ENCODE data around the gene ERC2.

Gene ERC2

GRCh38 chr3:55626279-55626665 lies 842.0 kb downstream of the ERC2 start:
- DNase-seq = no peak

- DNase-seq = no peak
Observed at GRCh38 chr3:55624238-55624637, 844.0 kb downstream of the ERC2 start.

- no peak for DNase-seq
Observed at GRCh38 chr3:55623786-55624185, 844.5 kb downstream of the ERC2 start.

GRCh38 chr3:55622733-55623132 lies 845.5 kb downstream of the ERC2 start:
- no peak for DNase-seq

DNA sequence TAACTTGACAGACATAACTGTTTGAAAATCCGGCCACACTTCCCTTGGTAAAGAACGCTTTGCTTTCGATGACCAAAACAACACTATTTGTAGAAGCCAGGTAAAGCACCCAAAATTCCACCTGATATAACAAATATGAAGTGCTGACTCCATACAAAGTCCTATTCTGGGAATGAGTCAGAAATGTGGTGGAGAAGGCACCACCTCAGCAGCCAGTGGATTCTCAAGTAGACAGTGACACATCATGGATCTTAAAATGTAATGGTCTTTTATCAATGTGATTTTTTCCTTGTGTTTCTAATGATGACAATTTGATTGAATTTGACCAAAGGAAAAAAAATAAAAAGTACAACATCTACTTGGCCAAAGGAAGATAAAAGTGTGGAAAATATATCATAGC lies 846.2 kb downstream of the ERC2 start:
- DNase-seq = no peak

DNA sequence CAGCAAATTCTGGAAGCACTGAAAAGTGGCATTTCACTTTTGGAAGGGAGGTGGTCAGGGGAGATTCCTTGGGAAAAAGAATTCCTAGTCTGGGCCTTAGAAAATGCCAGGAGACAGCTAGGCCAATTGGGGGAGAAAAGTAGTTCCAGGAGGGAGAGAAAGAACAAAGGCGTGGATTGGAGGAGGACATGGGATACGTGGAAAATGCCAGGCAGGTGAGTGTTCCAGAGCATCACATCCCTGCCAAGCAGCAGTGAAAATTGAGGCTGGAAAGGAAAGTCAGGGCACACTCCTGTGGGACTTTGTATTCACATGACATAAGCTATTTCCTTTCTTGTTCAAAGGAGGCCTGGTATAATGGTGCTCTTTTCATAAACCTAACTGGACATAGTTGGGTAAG lies 846.6 kb downstream of the ERC2 start:
- DNase-seq = no peak

GRCh38 chr3:55621026-55621422 lies 847.2 kb downstream of the ERC2 start:
- DNase-seq = no peak

DNA sequence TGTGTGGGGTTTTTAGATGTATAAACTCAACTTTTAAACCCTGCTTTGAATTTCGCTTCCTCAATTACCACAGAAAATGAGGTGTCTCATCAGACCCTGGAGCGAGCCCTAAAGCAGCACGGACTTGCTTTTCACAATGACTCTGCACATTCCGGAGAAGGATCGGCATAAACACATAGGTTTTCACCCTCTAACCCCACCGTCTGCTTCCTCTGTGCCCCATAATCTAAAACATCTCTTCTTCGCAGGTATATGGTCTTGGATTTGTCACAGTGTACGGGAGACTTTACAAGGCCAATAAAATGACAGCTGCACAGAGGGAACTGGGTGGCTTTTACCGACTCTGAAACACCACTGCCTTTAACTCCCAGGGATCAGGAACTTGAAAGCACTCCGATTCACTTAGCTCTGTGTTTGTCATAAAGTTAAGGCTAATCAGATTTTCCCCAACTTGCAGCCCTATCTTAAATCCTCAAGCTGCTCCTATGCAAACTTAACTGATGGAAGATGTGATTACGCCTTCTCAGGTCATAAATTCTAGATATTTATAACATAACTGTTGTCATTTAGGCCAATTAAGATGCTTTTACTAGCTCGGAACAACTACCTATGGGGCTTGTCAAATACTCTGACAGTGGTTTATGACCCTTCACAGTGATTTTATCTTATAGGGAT lies 847.8 kb downstream of the ERC2 start:
- DNase-seq = no peak

- DNase-seq = no peak
Observed at GRCh38 chr3:55619046-55619808, 849.0 kb downstream of the ERC2 start.

GRCh38 chr3:55617385-55617784 lies 850.9 kb downstream of the ERC2 start:
- DNase-seq = no peak

GRCh38 chr3:55616803-55617202 lies 851.5 kb downstream of the ERC2 start:
- DNase-seq = no peak

- DNase-seq = no peak
Observed at GRCh38 chr3:55615694-55616295, 852.5 kb downstream of the ERC2 start.

DNA sequence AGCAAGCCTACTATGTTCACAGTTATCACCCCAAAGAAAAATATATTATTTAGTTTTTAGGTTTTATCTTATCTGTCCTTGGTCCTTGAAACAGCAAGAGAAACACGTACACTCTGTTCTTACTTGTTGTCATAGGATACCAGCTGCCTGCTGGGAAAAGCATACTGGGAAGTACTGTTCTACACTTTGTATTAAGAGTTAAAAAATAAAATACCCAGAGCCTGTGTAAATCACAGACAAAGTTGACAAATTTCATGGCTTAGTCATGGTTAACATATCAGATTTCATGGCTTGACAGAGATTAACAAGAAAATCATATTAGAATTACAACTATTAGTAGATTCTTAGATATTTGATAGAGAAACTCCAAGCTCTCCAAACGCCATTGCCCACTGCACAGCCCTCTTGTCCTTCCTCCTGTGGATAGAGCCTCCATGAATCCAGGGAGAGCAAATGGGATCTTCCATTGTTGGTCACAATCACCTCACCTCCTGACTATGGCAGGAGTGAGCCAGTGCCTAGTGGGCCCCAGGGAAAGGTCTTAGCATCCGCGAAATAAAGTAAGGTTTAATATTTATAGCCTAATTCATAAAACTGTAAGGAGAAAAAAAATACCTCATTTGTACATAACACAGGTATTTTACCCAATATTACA lies 853.1 kb downstream of the ERC2 start:
- DNase-seq = no peak

DNA sequence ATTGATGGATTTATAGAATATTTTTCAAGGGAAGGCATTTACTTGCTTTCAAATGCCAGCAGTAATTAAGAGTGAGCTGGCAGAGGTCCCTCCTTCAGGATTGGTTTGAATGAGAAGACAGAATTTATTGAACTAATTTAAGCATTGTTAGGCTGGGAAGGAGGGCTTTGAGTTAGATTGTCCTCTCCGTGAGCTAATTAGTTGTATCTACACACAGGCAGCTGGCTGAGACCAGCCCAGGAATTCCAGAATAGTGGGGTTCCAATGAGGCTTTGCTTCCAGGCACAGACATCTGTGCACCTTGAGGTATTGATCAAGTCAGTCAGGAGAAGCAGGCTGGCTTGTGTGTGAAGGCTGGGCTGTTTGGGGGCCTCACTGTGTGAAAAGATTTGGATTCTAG lies 857.1 kb downstream of the ERC2 start:
- no peak for DNase-seq

- no peak for DNase-seq
Observed at GRCh38 chr3:55609230-55609827, 858.9 kb downstream of the ERC2 start.

DNA sequence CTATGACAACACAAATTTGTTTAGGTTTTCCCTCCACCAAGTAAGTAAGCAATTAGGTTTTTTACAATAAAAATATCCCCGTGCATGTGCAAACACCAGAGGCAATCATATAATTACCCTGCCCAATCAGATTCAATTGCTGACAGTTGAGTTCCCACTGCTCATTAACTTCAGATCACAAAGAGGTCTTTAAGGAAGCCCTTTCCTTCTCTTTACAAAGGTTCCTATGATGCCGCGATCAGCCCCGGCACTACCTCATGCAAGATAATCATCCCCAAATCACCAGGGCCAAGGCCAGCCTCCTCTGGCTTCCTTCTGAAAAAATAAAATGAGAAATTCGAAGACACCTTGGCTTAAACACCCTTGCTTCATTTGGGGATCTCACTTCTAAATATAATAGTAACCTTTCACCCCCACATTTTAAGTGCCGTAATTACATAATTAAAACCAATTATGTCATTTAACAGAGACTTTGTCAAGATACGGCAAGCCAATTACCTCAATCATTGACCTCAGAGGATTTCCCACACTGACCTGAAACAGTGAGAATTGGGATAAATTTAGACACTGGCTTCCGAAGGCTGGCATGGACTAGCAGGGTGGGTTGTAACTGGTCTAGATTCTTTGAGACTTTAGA lies 859.8 kb downstream of the ERC2 start:
- no peak for DNase-seq

GRCh38 chr3:55607844-55608243 lies 860.4 kb downstream of the ERC2 start:
- no peak for DNase-seq

DNA sequence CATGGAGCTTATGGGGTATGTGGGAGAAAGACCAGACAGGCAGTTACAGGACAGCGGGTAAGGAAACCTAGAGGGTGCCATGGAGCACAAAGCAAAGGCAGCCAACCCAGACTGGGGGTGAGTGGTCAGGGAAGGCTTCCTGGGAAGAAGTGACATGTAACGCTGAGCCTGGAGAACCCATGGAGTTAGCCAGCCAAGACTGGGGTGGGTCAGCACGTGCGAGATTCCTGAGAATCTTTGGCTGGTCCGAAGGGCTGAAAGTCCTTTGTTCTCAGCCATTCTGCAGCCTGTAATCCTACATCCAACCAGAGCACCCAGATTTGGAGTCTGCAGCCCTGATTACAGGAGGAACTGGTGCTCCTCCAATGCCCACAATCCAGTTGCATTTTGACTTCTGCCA lies 861.1 kb downstream of the ERC2 start:
- no peak for DNase-seq

- DNase-seq = no peak
Observed at GRCh38 chr3:55605443-55606236, 862.6 kb downstream of the ERC2 start.

GRCh38 chr3:55604846-55605245 lies 863.4 kb downstream of the ERC2 start:
- DNase-seq = no peak

- DNase-seq = no peak
Observed at GRCh38 chr3:55604402-55604801, 863.9 kb downstream of the ERC2 start.

Data from NCI-H446 treated with DMSO at 0.1 percent for 48 hours (cell line).